NOMO-1 treated with DMSO at 0.1 percent for 48 hours (cell line): ENCODE measurements around the gene RYR3.

ENCODE experiments used
- DNase-seq: peaks from one replicate; lab custom pipeline; 2025; ENCODE audit not compliant: unreplicated experiment; lab: John Stamatoyannopoulos, UW

RYR3 gene

GRCh38 chr15:33639051-33639450 is 328.3 kb downstream of the RYR3 start:
- peak; percentile 18 for DNase-seq

GRCh38 chr15:33639456-33639855 is 328.7 kb downstream of the RYR3 start:
- no peak for DNase-seq

GRCh38 chr15:33639978-33640377 is 329.2 kb downstream of the RYR3 start:
- no peak for DNase-seq

- DNase-seq, result no peak
Observed at GRCh38 chr15:33641069-33641468, 330.3 kb downstream of the RYR3 start.

GRCh38 chr15:33644304-33644703 is 333.5 kb downstream of the RYR3 start:
- DNase-seq, result no peak

GRCh38 chr15:33646744-33647143 is 336.0 kb downstream of the RYR3 start:
- DNase-seq, result no peak

GRCh38 chr15:33649217-33649933 is 338.6 kb downstream of the RYR3 start:
- no peak for DNase-seq

- DNase-seq, result no peak
Observed at GRCh38 chr15:33654860-33655259, 344.1 kb downstream of the RYR3 start.

GRCh38 chr15:33655488-33655887 is 344.7 kb downstream of the RYR3 start:
- no peak for DNase-seq

GRCh38 chr15:33656168-33656567 is 345.4 kb downstream of the RYR3 start:
- peak; percentile 62 for DNase-seq

- DNase-seq, result no peak
Observed at GRCh38 chr15:33660151-33660550, 349.4 kb downstream of the RYR3 start.

GRCh38 chr15:33662014-33662413 is 351.2 kb downstream of the RYR3 start:
- DNase-seq, result no peak

GRCh38 chr15:33664947-33665346 is 354.2 kb downstream of the RYR3 start:
- DNase-seq, result no peak

- peak; percentile 62 for DNase-seq
Observed at GRCh38 chr15:33670567-33670966, 359.8 kb downstream of the RYR3 start.

GRCh38 chr15:33671456-33671855 is 360.7 kb downstream of the RYR3 start:
- DNase-seq, result peak; percentile 69

- DNase-seq, result peak; percentile 75
Observed at GRCh38 chr15:33675246-33675645, 364.5 kb downstream of the RYR3 start.

- DNase-seq, result no peak
Observed at GRCh38 chr15:33677238-33677830, 366.6 kb downstream of the RYR3 start.

- DNase-seq, result no peak
Observed at GRCh38 chr15:33678176-33678575, 367.4 kb downstream of the RYR3 start.

GRCh38 chr15:33678602-33679001 is 367.8 kb downstream of the RYR3 start:
- DNase-seq, result no peak

- DNase-seq, result no peak
Observed at GRCh38 chr15:33679061-33679460, 368.3 kb downstream of the RYR3 start.

GRCh38 chr15:33680336-33680735 is 369.6 kb downstream of the RYR3 start:
- no peak for DNase-seq

GRCh38 chr15:33693166-33693800 is 382.5 kb downstream of the RYR3 start:
- no peak for DNase-seq
